ENCODE results near the gene IL5. TPM values are rescaled to one million over a fixed set of nuclear protein-coding genes. Genes with fewer than 3 reads are reported as not detected.
"Not testable (repeated sequence)": the region's sequence is repeated elsewhere in the genome, so short reads cannot be mapped to it uniquely, and the experiment has no call there.

Gene IL5
- total and polyA plus RNA-seq, 4 donors, result not detected

GRCh38 chr5:132522067-132522466 is 21.3 kb downstream of the IL5 start:
- H3K27ac ChIP-seq (ENCODE audit: low read depth in 1 of 2, low read length in 2 of 2); DNase-seq (ENCODE audit: low spot score); H3K4me1 ChIP-seq (ENCODE audit: control insufficient read depth in 4 of 4, insufficient read depth in 4 of 4, low read length in 3 of 4); H3K9me3 ChIP-seq (ENCODE audit: control insufficient read depth in 4 of 4, low read length in 3 of 4); H3K9ac ChIP-seq (ENCODE audit: low read depth in 1 of 2, low read length in 2 of 2); H3K36me3 ChIP-seq (ENCODE audit: control insufficient read depth in 4 of 4, insufficient read depth in 3 of 4, low read depth in 1 of 4, low read length in 3 of 4); H3K4me3 ChIP-seq (ENCODE audit: low read depth in 1 of 3, low read length in 3 of 3); H3K27me3 ChIP-seq (ENCODE audit: control insufficient read depth in 4 of 4, insufficient read depth in 4 of 4, low read length in 3 of 4): not testable (repeated sequence)
- 96% methylated on average over 1 of the region's 1 CpG for WGBS

- not testable (repeated sequence) for H3K36me3 ChIP-seq (ENCODE audit: control insufficient read depth in 4 of 4, insufficient read depth in 3 of 4, low read depth in 1 of 4, low read length in 3 of 4); H3K27ac ChIP-seq (ENCODE audit: low read depth in 1 of 2, low read length in 2 of 2); H3K9ac ChIP-seq (ENCODE audit: low read depth in 1 of 2, low read length in 2 of 2); H3K27me3 ChIP-seq (ENCODE audit: control insufficient read depth in 4 of 4, insufficient read depth in 4 of 4, low read length in 3 of 4); H3K4me3 ChIP-seq (ENCODE audit: low read depth in 1 of 3, low read length in 3 of 3); DNase-seq (ENCODE audit: low spot score); H3K9me3 ChIP-seq (ENCODE audit: control insufficient read depth in 4 of 4, low read length in 3 of 4); H3K4me1 ChIP-seq (ENCODE audit: control insufficient read depth in 4 of 4, insufficient read depth in 4 of 4, low read length in 3 of 4)
- WGBS, result 90% methylated on average over 12 of the region's 25 CpGs
Measured at GRCh38 chr5:132513618-132514336, 29.5 kb downstream of the IL5 start.

- no peak for TF ChIP-seq NR2F2 (IDR thresholded peaks at IDR 0.05)
- no peak for TF ChIP-seq MAX (IDR thresholded peaks at IDR 0.05)
- TF ChIP-seq HNF4A (conservative IDR thresholded peaks at IDR 0.05), result no peak
- no peak for TF ChIP-seq EGR1 (IDR thresholded peaks at IDR 0.05; ENCODE audit: low read depth in 2 of 2)
- TF ChIP-seq JUND (IDR thresholded peaks at IDR 0.05), result no peak
- TF ChIP-seq HNF4G (IDR thresholded peaks at IDR 0.05), result no peak
- TF ChIP-seq GABPA (IDR thresholded peaks at IDR 0.05 in 1 of 2, conservative IDR thresholded peaks at IDR 0.05 in 1 of 2), result no peak
- no peak for TF ChIP-seq CTCF (IDR thresholded peaks at IDR 0.05; ENCODE audit: low read depth, low read length, missing input control)
- TF ChIP-seq FOXA2 (IDR thresholded peaks at IDR 0.05), result no peak
- TF ChIP-seq REST (IDR thresholded peaks at IDR 0.05), result no peak
- no peak for DNase-seq (ENCODE audit: low spot score)
- H3K27me3 ChIP-seq (ENCODE audit: control insufficient read depth in 4 of 4, insufficient read depth in 4 of 4, low read length in 3 of 4), result no peaks in the 10 kb centered on the region
Measured at GRCh38 chr5:132510076-132510475, 33.2 kb downstream of the IL5 start.

More at GRCh38 chr5:132510076-132510475, 33.2 kb downstream of the IL5 start:
- Histone ChIP-seq H3K36me3 (ENCODE audit: control insufficient read depth in 4 of 4, insufficient read depth in 3 of 4, low read depth in 1 of 4, low read length in 3 of 4) (no peaks in the 10 kb centered on the region), H3K4me3 (ENCODE audit: low read depth in 1 of 3, low read length in 3 of 3) (no peak overlapping the region), H3K4me1 (ENCODE audit: control insufficient read depth in 4 of 4, insufficient read depth in 4 of 4, low read length in 3 of 4) (peaks cover 0 to 10% (median 7%) of the 10 kb centered on the region in 4 donors), H3K27ac (ENCODE audit: low read depth in 1 of 2, low read length in 2 of 2) (no peak overlapping the region), H3K9me3 (ENCODE audit: control insufficient read depth in 4 of 4, low read length in 3 of 4) (no peaks in the 10 kb centered on the region), H3K9ac (ENCODE audit: low read depth in 1 of 2, low read length in 2 of 2) (no peak overlapping the region)
